ENCODE results near the gene HLA-DRB5. TPM values are rescaled to one million over a fixed set of nuclear protein-coding genes. Genes with fewer than 3 reads are reported as not detected.

HLA-DRB5 gene
- total and polyA plus RNA-seq, 2 of the 4 experiments (the other 2 are of a cell fraction): not detected

GRCh38 chr6:32568561-32568960, 38.5 kb upstream of the HLA-DRB5 start:
- H3K18ac ChIP-seq (ENCODE audit: low read depth, low read length): no peak overlapping the region
- H3K23ac ChIP-seq (ENCODE audit: low read depth, low read length): no peak overlapping the region
- H2AFZ ChIP-seq (replicated peaks; ENCODE audit: low read length, poor library complexity): no peak overlapping the region
- H3K14ac ChIP-seq (replicated peaks; ENCODE audit: low read depth, low read length): no peak overlapping the region
- H3K9me1 ChIP-seq (ENCODE audit: insufficient read depth, low read length): no peaks in the 10 kb centered on the region
- TF ChIP-seq SMC3 (IDR thresholded peaks at IDR 0.05; ENCODE audit: low read depth, low read length) (no peak), NFE2L2 (IDR thresholded peaks at IDR 0.05; ENCODE audit: low read depth, low read length) (no peak), USF2 (IDR thresholded peaks at IDR 0.05; ENCODE audit: low read depth, low read length) (no peak), MXI1 (IDR thresholded peaks at IDR 0.05; ENCODE audit: borderline replicate concordance, low read depth, low read length) (no peak), RFX5 (IDR thresholded peaks at IDR 0.05; ENCODE audit: low read depth, low read length) (no peak)
- DNase-seq (no peak), ATAC-seq (ENCODE audit: low read depth) (no peak)
- no peak overlapping the region for H3K4ac ChIP-seq (ENCODE audit: low read depth, low read length)
- no peak overlapping the region for H4K8ac ChIP-seq (ENCODE audit: low read depth in 2 of 2, low read length in 2 of 2)
- no peaks in the 10 kb centered on the region for H3K27me3 ChIP-seq (ENCODE audit: control insufficient read depth, insufficient read depth, low read length)
- no peaks in the 10 kb centered on the region for H3K4me1 ChIP-seq (ENCODE audit: control insufficient read depth, insufficient read depth, low read length)
- no peak overlapping the region for H2BK15ac ChIP-seq (ENCODE audit: low read depth, low read length)
- dilution Hi-C loops (cut with HindIII; ENCODE audit: low sequenced_read_pairs, unreplicated experiment): no loop called here
- H2BK5ac ChIP-seq (ENCODE audit: low read depth, low read length, poor library complexity, severe bottlenecking): no peak overlapping the region
- ChIA-PET CTCF (no interaction called here), POLR2A (ENCODE audit: unreplicated experiment) (no interaction called here)
- no peaks in the 10 kb centered on the region for H3K9me3 ChIP-seq (ENCODE audit: control insufficient read depth, insufficient read depth, low read length)
- H2AK9ac ChIP-seq (replicated peaks; ENCODE audit: low read depth, low read length, poor library complexity): no peak overlapping the region
- H2BK120ac ChIP-seq (ENCODE audit: low read depth, low read length): no peak overlapping the region
- intact Hi-C loops (cut with micrococcal nuclease): no loop called here
- no CpG with 5 or more reads among the region's 6 CpGs for whole genome bisulfite sequencing, 2 experiments (ENCODE audit: extremely low coverage in 2 of 2, insufficient read length in 1 of 2)
- H3K9ac ChIP-seq (ENCODE audit: low read depth, low read length): no peak overlapping the region
- no peak overlapping the region for H3K4me3 ChIP-seq (ENCODE audit: insufficient read depth, low read depth, low read length)
- no peaks in the 10 kb centered on the region for H3K36me3 ChIP-seq (ENCODE audit: control insufficient read depth, insufficient read depth, low read length)
- H3K27ac ChIP-seq (ENCODE audit: insufficient read depth, low read length): no peak overlapping the region
- H2BK20ac ChIP-seq (ENCODE audit: low read depth, low read length): no peak overlapping the region
- BruUV-seq (replicated peaks): no TSS peak
- no peaks in the 10 kb centered on the region for H4K20me1 ChIP-seq (ENCODE audit: insufficient read depth, low read length)
- H4K5ac ChIP-seq (ENCODE audit: low read depth, low read length): no peak overlapping the region
- no peaks in the 10 kb centered on the region for H3K79me1 ChIP-seq (ENCODE audit: low read depth in 1 of 2, low read length in 2 of 2)
- in situ Hi-C loops (cut with MboI; ENCODE audit: low sequenced_read_pairs): no loop called here
- no peak overlapping the region for H2AK5ac ChIP-seq (ENCODE audit: low read depth, low read length)
- H3K4me2 ChIP-seq (ENCODE audit: low read depth, low read length): no peak overlapping the region
- H3K56ac ChIP-seq (ENCODE audit: extremely low read depth, insufficient read depth, low read length): no peak overlapping the region
- H4K91ac ChIP-seq (ENCODE audit: insufficient read depth, low read depth, low read length): no peak overlapping the region

Data from IMR-90 (cell line).